ENCODE results near the gene CD40.

Gene CD40

DNA sequence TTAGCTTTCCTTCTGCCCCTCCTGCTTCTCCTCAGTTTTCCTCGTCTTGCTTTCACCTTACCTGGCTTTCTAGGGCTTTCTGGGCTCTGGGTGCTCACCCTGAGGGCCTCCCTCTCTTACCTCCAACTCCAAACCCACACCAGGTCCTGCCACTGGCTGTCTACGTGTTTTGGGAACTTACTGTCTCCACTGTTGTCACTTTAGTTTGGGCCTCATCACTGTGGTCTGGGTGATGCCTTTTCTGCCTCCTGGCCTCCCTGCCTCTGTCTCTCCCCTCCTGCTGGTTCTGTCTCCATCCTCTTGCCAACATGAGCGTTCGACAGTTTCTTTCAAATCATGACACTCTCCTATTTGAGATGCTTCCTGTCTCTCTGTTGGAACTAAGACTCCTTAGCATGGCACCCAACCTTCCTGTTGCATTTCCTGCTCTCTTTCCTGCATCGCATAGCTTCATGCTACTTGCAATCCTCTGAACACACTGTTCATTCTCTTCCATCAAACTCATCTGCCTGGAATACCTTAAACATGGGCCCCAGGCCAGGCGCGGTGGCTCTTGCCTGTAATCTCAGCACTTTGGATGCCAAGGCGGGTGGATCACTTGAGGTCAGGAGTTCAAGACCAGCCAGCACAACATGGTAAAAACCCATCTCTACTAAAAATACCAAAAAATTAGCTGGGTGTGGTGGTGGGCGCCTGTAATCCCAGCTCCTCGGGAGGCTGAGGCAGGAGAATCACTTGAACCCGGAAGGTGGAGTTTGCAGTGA lies 5.5 kb downstream of the CD40 start:
- DNase-seq = no peak

DNA sequence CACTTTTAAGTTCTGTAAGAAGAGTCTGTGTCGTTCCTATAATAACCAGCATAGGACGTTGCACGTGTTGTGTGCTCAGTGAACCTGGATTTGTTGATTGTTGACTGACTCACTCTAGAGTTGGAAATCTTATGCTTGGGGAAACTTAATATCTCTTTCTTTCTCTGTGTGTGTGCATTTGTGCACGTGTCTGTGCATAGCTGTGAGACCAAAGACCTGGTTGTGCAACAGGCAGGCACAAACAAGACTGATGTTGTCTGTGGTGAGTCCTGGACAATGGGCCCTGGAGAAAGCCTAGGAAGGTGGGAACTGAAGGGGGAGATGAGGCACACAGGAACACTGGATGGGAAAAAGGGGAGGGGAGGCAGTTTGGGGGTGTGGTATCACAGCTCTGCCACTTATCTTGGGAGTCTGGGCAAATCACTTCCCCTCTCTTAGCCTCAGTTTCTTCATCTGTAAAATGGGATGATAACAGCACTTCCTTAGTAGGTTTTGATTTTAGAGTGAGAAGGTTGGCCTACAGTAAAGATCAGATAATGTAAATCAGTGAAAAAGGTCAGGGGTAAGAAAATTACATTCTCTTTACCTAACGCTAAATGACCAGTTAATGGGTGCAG lies 8.4 kb downstream of the CD40 start:
- no peak for DNase-seq

DNA sequence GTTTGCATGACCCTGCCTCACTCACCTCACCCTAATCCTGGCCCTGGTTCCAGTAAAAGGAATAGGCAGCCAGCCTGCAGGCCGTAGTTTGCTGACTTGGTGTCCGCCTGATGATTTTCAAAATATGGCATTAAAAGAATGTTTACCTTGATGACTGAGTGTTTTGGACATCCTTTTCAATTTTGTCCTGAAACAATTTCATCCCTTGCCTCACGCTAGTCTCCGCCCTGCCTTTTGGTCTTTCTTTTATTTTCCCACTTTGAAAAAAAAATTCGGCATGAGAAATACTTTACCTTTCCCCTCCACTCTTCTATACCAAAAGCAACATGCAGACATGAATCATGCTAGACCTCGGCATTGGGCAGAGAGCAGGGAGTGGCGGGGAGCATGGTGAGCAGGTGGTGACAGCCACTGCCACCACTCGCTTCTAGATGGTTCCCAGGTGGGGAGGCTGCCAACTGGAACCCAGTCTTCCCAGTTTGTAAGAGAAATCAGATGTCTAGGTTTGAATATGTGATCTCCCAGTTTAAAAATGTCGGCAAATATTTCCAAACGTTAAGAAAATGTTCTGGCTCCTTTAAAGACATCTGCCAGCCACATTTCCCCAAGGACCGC lies 9.4 kb downstream of the CD40 start:
- DNase-seq = no peak

DNA sequence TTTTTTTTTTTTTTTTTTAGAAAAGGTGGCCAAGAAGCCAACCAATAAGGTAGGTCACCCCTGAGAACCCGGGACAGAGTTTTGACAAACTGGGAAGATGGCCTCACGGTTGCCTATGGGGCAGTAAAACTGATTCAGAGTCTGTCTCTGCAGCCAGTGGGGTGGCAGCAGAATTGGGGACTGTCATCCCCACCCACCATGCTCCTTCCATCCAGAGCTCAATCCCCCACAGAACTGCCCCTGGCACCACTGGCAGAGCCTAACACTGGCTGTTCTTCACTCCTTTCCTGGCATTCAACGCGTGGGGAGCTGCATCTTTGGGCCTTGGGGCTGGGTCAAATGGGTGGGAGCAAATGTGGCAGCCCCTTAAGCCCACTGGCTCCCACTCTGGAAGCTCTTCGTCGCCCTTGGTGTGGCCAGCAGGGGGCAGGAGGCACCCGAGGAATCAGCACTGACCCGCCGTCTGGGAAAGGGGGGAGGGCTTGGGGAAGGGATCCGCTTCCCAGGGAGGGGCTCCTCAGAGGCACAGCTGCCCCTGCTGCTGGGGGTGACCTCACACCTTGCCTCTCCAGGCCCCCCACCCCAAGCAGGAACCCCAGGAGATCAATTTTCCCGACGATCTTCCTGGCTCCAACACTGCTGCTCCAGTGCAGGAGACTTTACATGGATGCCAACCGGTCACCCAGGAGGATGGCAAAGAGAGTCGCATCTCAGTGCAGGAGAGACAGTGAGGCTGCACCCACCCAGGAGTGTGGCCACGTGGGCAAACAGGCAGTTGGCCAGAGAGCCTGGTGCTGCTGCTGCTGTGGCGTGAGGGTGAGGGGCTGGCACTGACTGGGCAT lies 10.4 kb downstream of the CD40 start:
- no peak for DNase-seq

DNA sequence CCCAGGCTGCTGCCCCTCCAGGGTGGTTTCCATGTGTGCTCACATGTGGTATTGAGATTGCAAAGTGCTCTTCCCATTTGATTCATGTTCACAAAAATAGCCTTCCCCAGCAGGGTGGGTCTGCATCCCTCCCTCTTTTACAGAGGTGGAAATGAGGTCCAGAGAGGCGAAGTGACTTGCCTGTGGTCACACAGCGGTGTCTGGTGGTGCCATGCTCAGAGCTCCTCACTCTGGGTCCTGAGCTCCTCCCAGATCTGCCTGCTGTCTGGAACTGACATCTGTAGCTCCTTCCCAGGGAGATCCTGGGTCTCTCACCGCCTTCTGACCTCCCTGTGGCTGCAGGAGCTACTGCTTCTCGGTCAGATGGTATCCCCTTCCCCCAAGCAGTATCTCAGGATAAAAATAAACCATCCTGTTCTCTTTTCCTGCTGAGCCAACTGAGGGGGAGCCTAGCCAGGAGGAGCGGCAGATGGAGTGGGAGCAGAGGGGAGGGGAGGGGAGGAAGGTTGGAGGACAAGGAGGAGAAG lies 11.9 kb downstream of the CD40 start:
- DNase-seq = no peak

DNA sequence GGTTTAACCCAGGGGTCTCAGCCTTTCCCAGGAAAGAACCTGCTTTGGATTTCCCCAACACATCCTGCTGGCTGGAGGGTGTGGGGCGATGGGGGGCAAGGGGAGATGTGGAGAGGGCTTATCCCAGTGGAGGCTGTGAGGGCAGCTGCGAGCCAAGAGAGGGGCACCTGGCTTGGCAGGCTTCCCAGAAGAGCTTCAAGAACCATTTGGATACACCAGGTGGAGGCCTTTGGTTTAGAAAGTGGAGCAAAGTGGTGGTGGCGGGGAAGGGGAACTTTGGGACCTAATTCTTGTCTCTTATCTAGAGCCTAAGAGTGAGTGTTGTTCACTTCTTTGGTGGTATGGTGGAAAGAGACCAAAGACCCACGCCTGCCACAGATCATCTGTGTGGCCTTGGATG lies 12.4 kb downstream of the CD40 start:
- DNase-seq = no peak

DNA sequence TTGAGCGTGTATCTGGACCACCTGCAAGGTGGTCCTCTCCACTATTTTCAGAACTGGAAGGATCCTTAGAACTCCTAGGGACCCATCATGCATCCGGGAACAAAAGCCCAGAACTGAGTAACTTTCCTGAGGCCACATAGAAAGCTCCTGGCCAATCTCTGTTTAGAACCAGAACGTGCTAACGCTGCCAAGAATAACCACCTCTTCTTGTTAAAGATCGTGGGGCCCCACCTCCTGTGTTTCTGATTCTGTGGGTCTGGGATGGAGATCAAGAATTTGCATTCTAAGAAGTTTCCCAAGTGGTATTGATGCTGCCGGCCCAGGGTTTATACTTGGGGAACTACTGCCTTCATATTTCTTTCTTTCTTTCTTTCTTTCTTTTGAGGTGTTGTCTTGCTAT lies 13.3 kb downstream of the CD40 start:
- DNase-seq = no peak

DNA sequence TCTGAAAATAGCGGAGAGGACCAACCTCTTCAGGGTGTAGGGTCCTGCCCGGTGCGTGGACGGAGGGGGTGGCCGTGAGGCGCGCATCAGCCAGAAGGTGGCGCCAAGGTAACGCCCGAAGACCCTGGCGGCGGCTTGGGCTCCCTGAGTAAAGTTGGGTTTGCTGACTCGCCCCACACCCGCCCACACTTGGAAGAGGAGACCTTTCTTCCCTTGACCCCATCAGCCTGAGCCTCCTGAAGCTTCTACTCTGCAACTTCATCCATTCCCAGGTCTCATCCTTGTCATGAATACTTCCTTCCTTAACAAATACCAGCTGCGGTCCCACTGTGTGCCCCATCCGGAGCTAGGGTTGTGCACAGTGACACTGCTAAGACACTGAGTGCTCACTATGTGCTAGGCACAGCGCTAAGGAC lies 14.6 kb downstream of the CD40 start:
- peak; percentile 57 for DNase-seq

DNA sequence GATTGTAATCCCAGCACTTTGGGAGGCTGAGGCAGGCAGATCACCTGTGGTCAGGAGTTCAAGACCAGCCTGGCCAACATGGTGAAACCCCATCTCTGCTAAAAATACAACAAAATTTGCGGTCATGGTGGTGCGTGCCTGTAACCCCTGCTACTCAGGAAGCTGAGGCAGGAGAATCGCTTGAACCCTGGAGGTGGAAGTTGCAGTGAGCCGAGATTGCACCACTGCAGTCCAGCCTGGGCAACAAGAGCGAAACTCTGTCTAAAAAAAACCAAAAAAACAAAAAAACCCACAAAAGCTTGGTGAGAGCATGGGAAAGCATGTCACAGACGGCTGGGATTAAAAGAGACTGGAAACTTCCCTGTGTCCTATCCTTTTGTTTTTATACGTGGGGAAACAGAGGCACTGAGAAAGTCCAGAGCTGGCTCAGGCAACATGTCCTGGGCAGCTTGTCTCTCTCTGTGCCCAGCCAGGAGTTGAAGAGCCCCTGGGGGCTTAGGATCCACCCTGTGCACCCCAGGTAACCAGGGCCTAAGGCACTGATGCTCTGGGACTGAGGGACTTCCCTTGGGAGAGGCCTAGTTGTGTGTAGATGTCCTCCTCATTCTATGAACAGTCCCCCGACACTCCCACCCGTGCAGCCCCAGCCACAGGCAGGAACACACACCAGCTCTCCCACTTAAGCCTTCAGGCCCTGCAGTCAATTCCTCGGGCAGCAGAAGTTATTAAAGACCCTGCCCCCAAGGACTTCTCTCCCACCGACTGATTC lies 16.0 kb downstream of the CD40 start:
- DNase-seq = no peak

DNA sequence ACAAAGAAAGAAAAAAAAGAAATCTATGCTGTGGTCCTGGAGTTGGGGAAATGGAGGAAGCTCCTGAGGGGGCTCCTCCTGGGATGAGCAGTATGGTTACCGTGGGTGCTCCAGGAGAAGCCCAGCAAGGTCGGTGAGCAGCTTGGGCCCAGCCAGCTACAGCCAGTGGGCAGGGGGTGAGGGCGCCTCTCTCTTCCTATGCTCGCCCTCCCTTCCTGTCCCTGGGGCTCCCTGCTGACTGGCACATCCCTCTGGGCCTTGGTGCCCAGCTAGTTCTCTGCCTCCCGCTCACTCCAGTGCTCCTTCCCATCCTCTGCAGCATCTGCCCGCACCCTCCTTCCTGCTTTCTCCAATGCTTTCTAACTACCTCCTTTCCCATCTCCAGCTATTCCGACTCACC lies 16.6 kb downstream of the CD40 start:
- no peak for DNase-seq

DNA sequence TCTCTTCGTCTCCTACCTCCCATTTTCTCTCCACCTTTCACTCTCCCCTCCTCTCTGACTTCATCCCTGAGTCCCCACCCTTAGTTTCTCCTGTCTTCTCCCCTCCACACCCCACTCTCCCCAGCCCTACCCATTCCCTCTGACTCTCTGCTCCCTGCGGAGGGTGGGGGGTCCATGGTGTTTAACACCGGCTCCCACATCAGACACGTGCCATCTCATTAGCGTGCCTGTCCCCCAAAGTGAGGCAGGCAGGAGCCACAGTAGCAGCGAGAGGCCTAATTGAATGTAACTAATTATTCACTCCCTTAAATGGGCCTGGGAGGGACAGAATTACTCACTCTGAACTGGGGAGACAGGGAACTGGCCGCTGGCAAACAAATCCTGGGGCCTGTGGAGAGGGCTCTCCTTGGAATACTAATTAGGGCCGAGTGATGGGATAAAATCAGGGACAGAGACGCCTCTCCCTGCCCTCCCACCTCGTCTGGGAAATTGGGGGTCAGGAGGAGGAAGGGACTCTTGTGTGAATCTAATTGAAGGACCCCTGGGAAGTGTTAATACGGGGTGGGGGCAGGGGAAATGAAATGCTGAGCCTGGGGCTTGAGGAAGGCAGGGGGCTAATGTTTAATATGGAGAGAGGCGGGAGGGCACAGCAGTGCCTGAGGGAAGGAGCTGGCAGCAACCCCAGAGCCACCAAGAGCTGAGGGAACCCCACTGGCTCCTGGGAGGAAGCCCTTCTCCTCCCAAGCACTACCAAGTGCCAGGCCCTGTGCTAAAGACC lies 17.9 kb downstream of the CD40 start:
- DNase-seq = no peak

DNA sequence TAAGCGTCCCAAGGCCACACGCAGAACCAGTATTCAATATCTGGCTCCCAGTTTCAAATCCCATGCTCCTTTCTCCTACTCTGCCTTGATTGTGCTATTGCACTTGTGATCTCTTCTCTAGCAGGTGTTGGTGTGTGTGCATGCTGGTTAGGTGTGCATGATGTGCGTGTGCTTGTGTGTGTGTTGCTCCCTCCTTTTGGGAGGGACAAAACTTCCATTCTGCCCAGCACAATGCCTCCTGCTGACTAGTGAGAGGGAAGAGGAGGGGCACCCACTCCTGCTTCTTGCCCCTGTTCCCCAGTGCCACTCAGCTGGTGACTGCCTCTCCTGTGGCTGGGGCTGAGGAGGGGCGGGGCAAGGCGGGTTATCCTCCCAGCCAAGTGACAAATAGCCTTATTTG lies 19.7 kb downstream of the CD40 start:
- DNase-seq = no peak

DNA sequence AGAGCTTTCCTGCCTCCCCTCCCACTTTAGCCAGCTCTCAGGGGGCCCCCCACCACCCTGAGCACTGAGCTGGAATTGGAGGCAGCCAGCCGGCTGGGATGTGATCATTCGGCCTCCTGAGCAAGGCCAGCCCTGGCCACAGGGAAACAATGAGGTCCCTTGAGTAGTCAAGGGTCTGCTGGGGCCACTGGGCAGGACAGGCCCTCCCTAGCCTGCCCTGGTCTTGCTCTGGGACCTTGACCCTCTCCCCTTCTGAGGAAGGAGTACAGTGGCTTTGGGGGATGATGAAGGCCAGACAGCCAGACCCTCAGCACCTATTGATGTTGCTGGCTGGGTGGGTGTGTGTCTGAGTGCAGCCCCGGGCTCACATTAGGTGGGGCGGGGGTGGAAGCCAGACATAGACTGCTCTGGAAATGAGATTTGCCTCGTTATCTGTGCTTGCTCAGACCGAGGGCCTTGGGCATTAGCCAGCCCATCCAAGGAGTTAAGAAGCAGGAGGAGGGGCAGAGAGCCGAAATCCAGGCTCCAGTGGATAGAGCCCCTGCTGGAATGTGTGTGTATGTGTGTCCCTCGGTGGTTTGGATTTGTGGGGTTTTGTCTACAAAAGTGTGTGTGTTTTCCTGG lies 21.3 kb downstream of the CD40 start:
- no peak for DNase-seq

DNA sequence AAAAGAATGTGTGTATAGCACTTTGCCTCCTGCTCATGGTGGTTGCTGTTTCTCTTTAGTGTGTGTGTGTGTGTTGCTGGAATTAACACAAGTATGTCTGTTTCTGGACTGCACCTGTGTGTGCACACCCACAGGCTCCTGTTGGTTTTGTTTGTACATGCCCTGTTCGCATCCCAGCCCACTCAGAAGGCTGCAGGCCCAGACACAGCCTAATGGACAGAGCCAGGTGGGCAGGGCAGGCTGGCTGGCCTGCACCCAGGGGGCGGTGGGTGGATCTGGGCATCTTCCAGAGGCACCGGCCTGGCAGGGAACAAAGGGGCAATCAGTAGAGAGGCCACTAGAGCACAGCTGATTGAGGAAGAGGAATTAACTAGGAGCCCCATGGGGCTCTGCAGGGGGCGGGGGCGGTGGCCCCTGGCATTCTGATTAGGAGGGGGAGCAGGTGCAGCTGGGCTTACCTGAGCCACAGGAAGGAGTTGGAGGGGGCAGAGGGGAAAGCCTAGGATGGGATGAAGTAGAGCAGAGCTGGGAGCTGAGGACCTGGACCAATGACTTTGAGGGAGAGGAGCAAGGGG lies 21.9 kb downstream of the CD40 start:
- no peak for DNase-seq

DNA sequence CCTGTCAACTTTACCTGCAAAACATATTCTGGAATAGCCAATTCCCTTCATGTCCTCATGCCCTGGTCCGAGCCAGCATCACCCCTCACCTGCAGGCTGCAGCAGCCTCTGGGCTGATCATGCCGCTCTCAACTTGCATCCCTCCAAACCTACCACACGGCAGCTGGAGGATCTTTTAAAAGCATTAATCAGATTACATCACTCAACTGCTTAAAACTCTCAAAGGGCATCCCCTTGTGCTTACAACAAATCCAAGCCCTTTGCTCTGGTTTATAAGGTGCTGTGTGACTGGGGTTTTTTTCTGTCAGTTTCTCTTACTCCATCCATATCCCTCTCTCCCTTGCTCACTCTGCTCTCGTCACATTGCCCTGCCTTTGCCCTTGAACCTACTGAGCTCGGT lies 24.0 kb downstream of the CD40 start:
- DNase-seq = no peak

DNA sequence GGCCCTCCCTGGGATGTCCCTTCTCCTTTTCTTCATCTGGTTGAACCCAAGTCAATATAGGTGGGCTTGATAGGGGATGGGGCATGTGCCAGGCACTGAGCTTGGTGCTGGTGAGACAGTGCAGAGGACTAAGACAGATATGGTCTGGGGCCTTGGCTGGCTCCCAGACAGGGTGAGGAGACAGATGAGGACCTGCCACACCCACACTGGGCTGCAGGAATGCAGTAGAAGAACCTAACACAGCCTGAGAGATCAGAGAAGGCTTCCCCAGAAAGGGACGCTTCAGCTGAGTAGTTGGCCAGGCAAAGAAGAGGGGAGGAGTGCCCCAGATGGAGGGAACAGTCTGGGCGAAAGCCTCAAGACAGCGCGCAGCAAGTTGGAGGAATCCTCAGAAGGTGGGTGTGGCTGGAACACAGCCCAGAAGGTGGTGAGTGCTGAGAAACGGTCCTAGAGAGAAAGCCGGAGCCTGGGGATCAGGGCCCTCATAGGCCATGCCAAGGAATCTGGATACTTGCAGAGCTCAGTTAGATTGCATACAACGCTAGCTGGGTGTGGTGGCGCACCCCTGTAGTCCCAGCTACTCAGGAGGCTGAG lies 26.4 kb downstream of the CD40 start:
- DNase-seq = no peak

DNA sequence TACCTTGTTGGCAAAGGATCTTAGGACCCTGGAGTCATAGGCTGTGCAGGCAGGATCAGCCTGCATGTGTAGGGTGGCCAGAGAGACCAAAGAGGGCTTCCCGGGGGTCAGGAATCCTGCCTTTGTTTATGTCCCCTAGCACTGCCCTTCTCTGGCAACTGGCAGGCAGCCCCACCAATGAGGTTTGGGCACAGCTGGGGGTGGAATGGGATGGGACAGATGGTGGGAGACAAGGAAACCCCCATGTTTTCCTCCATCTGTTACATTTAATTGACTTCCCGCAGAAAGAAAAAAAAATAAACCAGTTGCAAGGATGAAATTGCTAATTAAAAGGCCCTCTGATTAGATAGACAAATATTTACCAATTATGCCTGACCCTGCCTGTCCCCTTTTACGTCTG lies 27.6 kb downstream of the CD40 start:
- DNase-seq = no peak

DNA sequence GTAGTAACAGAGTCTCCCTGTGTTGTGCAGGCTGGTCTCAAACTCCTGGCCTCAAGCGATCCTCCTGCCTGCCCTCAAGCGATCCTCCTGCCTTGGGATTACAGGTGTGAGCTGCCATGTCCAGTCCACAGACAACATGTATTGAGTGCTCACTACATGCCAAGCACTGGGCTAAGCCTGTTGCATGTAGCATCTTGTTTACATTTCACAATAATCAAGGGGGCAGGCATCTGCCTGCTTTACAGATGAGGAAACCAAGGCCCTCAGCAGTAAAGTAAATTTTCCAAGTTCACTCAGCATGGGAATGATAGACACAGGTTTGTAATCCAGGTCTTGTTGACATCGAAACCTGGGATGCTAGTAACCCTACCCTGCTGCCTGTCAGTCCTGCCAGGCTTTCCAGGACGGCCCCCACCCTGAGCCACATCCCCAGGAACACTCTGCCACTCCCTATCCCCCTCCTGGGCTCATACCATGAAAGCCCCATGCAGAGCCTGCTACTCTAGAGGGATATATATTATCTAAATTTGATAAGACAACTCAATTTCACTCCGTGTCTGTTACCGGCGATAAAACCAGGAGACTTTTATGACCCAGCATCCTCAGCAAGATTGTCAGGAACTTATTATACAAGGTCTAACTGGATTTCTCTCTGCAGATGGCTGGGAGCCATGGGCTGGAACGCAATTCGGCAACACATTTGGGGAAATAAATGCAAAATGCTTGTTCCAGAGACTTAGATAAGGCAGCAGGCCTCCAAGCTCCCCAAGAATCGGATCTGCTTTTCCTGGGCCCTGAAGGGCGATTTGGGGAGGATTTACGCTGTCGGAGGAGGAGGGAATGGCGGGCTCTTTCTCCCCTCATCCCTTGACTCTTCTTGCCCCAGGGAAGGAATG lies 30.4 kb downstream of the CD40 start:
- DNase-seq = no peak

DNA sequence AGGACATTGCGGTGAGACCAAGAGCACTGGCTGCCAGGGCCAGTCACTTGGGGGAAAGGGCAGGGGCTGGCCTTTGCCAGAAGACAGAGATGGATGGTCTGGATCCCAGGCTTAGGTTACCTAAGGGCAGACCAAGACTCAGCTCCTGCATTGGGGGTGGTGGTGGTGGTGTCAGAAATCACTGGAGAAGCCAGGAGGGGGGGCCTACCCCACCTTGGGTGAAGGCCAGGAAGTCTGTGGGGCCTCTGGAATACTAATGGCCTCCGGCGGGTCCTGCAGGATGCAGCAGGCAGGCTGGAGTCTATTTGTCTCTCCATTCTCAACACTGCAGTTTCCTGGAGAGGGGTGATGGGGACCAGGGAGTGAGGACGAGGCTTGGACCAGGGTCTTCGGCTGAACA lies 32.8 kb downstream of the CD40 start:
- no peak for DNase-seq

Measured in activated naive CD4-positive, alpha-beta T cell treated with anti-CD3 and anti-CD28 coated beads, Interleukin-2, amount 50 U/mL, for 16 hours (primary cell).